ENCODE results near the gene HNRNPC. TPM values are rescaled to one million over a fixed set of nuclear protein-coding genes. Genes with fewer than 3 reads are reported as not detected.

The HNRNPC gene
- total and polyA plus RNA-seq, 8 donors: 377 to 903 (median 765) TPM

GRCh38 chr14:21236948-21237797 is 32.1 kb downstream of the HNRNPC start:
- no peak overlapping the region for H3K27ac ChIP-seq
- peak; percentile 73 for ATAC-seq
- no peaks in the 10 kb centered on the region for H3K27me3 ChIP-seq

GRCh38 chr14:21234112-21234511 is 35.1 kb downstream of the HNRNPC start:
- Histone ChIP-seq H3K4me3 (no peak overlapping the region), H3K36me3 (peaks cover 0 to 76% of the 10 kb centered on the region in 2 donors), H3K4me1 (peaks cover 6 to 90% of the 10 kb centered on the region in 2 donors), H3K9me3 (no peaks in the 10 kb centered on the region), H3K27me3 (no peaks in the 10 kb centered on the region), H3K27ac (no peak overlapping the region)
- no peak for ATAC-seq
- no peak for DNase-seq
- intact Hi-C loops (cut with DNase I): no loop called here
- no peak for TF ChIP-seq CTCF (IDR thresholded peaks at IDR 0.05)

More at GRCh38 chr14:21236948-21237797, 32.1 kb downstream of the HNRNPC start:
- DNase-seq: no peak
- H3K4me3 ChIP-seq: no peak overlapping the region
- no peaks in the 10 kb centered on the region for H3K9me3 ChIP-seq
- H3K4me1 ChIP-seq: peaks cover 14 to 93% of the 10 kb centered on the region in 2 donors
- no peak for TF ChIP-seq CTCF (IDR thresholded peaks at IDR 0.05)
- intact Hi-C loops (cut with DNase I): no loop called here
- peaks cover 0 to 61% of the 10 kb centered on the region in 2 donors for H3K36me3 ChIP-seq

GRCh38 chr14:21233457-21234076 is 35.7 kb downstream of the HNRNPC start:
- H3K36me3 ChIP-seq: peaks cover 0 to 76% of the 10 kb centered on the region in 2 donors
- H3K4me1 ChIP-seq: peaks cover 6 to 84% of the 10 kb centered on the region in 2 donors

GRCh38 chr14:21231020-21231652 is 38.1 kb downstream of the HNRNPC start:
- H3K36me3 ChIP-seq: peaks cover 3 to 83% of the 10 kb centered on the region in 2 donors

More at GRCh38 chr14:21233457-21234076, 35.7 kb downstream of the HNRNPC start:
- Histone ChIP-seq H3K27ac (no peak overlapping the region), H3K27me3 (no peaks in the 10 kb centered on the region), H3K4me3 (no peak overlapping the region), H3K9me3 (no peaks in the 10 kb centered on the region)
- intact Hi-C loops (cut with DNase I): no loop called here
- DNase-seq (no peak), ATAC-seq (peak; percentile 27)
- no peak for TF ChIP-seq CTCF (IDR thresholded peaks at IDR 0.05)

More at GRCh38 chr14:21231020-21231652, 38.1 kb downstream of the HNRNPC start:
- H3K27ac ChIP-seq: no peak overlapping the region
- no peak for TF ChIP-seq CTCF (IDR thresholded peaks at IDR 0.05)
- peaks cover 0 to 62% of the 10 kb centered on the region in 2 donors for H3K4me1 ChIP-seq
- H3K4me3 ChIP-seq: no peak overlapping the region
- H3K9me3 ChIP-seq: no peaks in the 10 kb centered on the region
- H3K27me3 ChIP-seq: no peaks in the 10 kb centered on the region
- no peak for ATAC-seq
- intact Hi-C loops (cut with DNase I): no loop called here
- DNase-seq: no peak
